ENCODE measurements around the gene HMX1. TPM values are rescaled to one million over a fixed set of nuclear protein-coding genes. Genes with fewer than 3 reads are reported as not detected.

HMX1 gene
- total RNA-seq, 2 donors from 2014 or later: not detected

GRCh38 chr4:8851321-8852117 is 20.1 kb downstream of the HMX1 start:
- DNase-seq (ENCODE audit: low spot score): no peak
- Histone ChIP-seq H3K9me3 (peaks cover 0 to 12% of the 10 kb centered on the region in 2 donors), H3K27me3 (peaks cover 0 to 9% of the 10 kb centered on the region in 2 donors), H3K4me1 (no peaks in the 10 kb centered on the region), H3K4me3 (no peak overlapping the region), H3K36me3 (no peaks in the 10 kb centered on the region), H3K27ac (no peak overlapping the region)
- TF ChIP-seq, protein P1, sequence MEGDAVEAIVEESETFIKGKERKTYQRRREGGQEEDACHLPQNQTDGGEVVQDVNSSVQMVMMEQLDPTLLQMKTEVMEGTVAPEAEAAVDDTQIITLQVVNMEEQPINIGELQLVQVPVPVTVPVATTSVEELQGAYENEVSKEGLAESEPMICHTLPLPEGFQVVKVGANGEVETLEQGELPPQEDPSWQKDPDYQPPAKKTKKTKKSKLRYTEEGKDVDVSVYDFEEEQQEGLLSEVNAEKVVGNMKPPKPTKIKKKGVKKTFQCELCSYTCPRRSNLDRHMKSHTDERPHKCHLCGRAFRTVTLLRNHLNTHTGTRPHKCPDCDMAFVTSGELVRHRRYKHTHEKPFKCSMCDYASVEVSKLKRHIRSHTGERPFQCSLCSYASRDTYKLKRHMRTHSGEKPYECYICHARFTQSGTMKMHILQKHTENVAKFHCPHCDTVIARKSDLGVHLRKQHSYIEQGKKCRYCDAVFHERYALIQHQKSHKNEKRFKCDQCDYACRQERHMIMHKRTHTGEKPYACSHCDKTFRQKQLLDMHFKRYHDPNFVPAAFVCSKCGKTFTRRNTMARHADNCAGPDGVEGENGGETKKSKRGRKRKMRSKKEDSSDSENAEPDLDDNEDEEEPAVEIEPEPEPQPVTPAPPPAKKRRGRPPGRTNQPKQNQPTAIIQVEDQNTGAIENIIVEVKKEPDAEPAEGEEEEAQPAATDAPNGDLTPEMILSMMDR (IDR thresholded peaks at IDR 0.05): no peak

DNA sequence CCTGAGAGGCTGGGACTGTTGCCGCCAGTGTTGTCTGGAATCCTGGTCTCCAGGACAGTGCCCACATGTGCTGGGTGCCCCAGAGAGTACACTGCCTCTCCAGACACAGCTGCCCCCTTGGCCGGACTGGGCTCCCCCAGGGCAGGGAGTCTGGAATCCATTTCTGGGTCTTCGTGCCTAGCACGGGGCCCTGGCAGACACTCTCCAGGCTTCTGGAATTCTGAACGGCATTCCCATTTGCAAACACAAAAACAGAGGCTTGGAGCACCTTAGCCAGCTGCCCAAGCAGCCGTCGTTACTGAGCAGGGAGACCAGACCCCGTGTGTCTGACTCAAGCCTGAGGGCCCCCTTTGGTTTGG is 20.8 kb downstream of the HMX1 start:
- H3K36me3 ChIP-seq: no peaks in the 10 kb centered on the region
- DNase-seq (ENCODE audit: low spot score): no peak
- peaks cover 0 to 12% of the 10 kb centered on the region in 2 donors for H3K9me3 ChIP-seq
- H3K4me1 ChIP-seq: no peaks in the 10 kb centered on the region
- no peak overlapping the region for H3K27ac ChIP-seq
- H3K27me3 ChIP-seq: peaks cover 0 to 6% of the 10 kb centered on the region in 2 donors
- TF ChIP-seq, protein P1 (IDR thresholded peaks at IDR 0.05): no peak
- no peak overlapping the region for H3K4me3 ChIP-seq

DNA sequence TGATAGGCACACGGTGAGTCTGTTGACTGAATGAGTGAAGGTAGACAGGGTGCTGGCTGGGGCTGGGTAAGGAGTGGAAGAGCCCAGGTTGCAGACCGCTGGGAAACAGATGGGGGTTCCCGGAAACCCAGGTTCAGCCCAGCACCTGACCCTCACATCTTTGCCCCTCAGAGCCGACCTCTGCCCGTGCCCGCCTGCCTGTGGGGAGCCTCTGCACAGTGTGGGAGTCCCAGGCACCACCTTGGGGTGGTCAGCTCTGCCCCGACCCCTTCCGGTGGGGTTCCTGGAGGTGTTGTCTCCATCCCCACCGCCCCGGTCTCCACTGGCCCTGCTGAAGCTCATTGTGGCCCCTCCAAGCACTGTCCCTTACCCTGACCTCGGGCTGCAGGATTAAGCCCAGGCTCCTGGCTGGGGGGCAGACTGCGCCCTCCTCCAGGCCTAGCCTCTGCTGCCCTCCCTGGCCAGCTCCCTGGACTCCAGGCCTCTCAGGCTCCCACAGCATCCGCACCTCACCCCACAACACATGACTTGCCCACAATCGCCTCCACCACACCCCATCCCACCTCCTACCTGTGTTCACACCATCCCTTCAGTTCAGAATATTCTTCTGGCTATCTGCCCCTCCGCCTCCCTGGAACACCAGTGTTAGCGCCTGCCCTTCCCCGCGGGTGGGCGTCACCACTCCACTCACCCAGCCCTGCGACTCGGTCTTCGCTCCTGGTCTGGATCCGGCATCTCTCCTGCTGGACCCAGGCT is 21.4 kb downstream of the HMX1 start:
- Histone ChIP-seq H3K27ac (no peak overlapping the region), H3K4me3 (no peak overlapping the region), H3K4me1 (no peaks in the 10 kb centered on the region), H3K36me3 (no peaks in the 10 kb centered on the region), H3K27me3 (peaks cover 0 to under 1% of the 10 kb centered on the region in 2 donors), H3K9me3 (peaks cover 0 to 12% of the 10 kb centered on the region in 2 donors)
- TF ChIP-seq, protein P1 (IDR thresholded peaks at IDR 0.05): no peak
- DNase-seq (ENCODE audit: low spot score): no peak

DNA sequence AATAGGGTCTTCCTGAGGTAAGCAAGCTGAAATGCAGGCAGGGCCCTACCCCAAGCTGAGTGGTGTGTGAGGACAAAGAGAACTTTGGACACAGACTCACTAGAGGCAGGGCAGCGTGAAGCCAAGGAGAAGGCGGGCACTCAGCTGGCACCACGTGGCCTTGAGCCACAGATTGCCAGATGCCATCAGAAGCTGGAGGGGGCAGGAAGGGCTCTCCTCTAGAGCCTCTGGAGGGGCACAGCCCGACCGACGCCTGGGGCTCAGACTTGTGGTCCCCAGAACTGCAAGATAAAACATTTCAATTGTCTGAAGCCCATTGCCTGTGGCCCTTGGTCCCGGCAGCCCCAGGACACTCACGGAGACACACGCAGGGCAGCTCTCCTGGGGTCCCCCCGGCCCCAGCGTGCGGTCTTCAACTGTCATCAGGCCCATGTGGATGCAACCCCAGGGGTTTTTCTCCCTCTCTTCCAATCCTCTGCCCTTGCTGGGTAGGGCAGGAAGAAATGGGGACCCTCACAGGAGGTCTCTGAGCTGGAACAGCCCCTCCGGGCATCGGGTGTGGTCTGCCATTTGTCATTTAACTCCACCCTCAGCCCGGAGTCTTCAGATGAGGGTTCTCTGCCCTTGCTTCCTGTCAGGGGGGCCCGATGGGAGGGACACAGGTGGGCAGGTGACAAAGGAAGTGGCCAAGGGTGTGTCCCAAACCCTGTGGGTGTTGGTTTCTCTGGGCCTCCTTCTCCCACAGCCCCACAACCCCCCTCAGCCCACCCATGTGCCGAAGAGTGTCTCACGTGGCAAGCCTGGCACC is 22.2 kb downstream of the HMX1 start:
- Histone ChIP-seq H3K4me1 (no peaks in the 10 kb centered on the region), H3K27ac (no peak overlapping the region), H3K9me3 (peaks cover 0 to 12% of the 10 kb centered on the region in 2 donors), H3K27me3 (no peaks in the 10 kb centered on the region), H3K4me3 (no peak overlapping the region), H3K36me3 (no peaks in the 10 kb centered on the region)
- DNase-seq (ENCODE audit: low spot score): no peak
- TF ChIP-seq, protein P1 (IDR thresholded peaks at IDR 0.05): no peak

- Histone ChIP-seq H3K27ac (no peak overlapping the region), H3K4me3 (no peak overlapping the region), H3K36me3 (no peaks in the 10 kb centered on the region), H3K4me1 (no peaks in the 10 kb centered on the region), H3K27me3 (no peaks in the 10 kb centered on the region), H3K9me3 (peaks cover 0 to 16% of the 10 kb centered on the region in 2 donors)
- no peak for DNase-seq (ENCODE audit: low spot score)
- TF ChIP-seq, protein P1 (IDR thresholded peaks at IDR 0.05): no peak
These were observed 23.0 kb downstream of the HMX1 start for GRCh38 chr4:8848507-8849265.

Measured in right atrium auricular region (tissue), 2 donors.